ENCODE results near the gene CACNG4. TPM values are rescaled to one million over a fixed set of nuclear protein-coding genes. Genes with fewer than 3 reads are reported as not detected.

CACNG4 gene
- total RNA-seq, 2 experiments from 2014 or later, result not detected

- POLR2A ChIA-PET, result no interaction called here
- peaks cover 0 to 9% of the 10 kb centered on the region in 2 experiments for H3K9me3 ChIP-seq (ENCODE audit: control insufficient read depth in 1 of 2, insufficient read depth in 1 of 2, low read length in 2 of 2)
- Mint-ChIP-seq H3K4me1 (ENCODE audit: low read depth) (peaks cover 16% of the 10 kb centered on the region), H3K9me3 (peaks cover 7% of the 10 kb centered on the region), H3K27me3 (peaks cover 96% of the 10 kb centered on the region), H3K27ac (no peak overlapping the region), H3K4me3 (no peak overlapping the region), H3K36me3 (ENCODE audit: low read depth) (no peaks in the 10 kb centered on the region)
- TF ChIP-seq, protein P1, sequence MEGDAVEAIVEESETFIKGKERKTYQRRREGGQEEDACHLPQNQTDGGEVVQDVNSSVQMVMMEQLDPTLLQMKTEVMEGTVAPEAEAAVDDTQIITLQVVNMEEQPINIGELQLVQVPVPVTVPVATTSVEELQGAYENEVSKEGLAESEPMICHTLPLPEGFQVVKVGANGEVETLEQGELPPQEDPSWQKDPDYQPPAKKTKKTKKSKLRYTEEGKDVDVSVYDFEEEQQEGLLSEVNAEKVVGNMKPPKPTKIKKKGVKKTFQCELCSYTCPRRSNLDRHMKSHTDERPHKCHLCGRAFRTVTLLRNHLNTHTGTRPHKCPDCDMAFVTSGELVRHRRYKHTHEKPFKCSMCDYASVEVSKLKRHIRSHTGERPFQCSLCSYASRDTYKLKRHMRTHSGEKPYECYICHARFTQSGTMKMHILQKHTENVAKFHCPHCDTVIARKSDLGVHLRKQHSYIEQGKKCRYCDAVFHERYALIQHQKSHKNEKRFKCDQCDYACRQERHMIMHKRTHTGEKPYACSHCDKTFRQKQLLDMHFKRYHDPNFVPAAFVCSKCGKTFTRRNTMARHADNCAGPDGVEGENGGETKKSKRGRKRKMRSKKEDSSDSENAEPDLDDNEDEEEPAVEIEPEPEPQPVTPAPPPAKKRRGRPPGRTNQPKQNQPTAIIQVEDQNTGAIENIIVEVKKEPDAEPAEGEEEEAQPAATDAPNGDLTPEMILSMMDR (IDR thresholded peaks at IDR 0.05), result no peak
- H3K4me3 ChIP-seq (ENCODE audit: low read length), result no peak overlapping the region
- ATAC-seq (ENCODE audit: poor library complexity) (no peak), DNase-seq (no peak)
- peaks cover 4% of the 10 kb centered on the region for H3K4me1 ChIP-seq (ENCODE audit: insufficient read depth, low read length)
- peaks cover 26 to 42% of the 10 kb centered on the region in 2 experiments for H3K27me3 ChIP-seq (ENCODE audit: control insufficient read depth in 1 of 2, insufficient read depth in 2 of 2, low read length in 2 of 2)
- no peak overlapping the region for H3K27ac ChIP-seq (ENCODE audit: low read depth in 1 of 2, low read length in 2 of 2)
- intact Hi-C loops (cut with DNase I, micrococcal nuclease), result no loop called here
- H3K36me3 ChIP-seq (ENCODE audit: insufficient read depth, low read length), result no peaks in the 10 kb centered on the region
- CTCF ChIA-PET, result no interaction called here
Observed at GRCh38 chr17:66941773-66942450, 22.6 kb upstream of the CACNG4 start.

DNA sequence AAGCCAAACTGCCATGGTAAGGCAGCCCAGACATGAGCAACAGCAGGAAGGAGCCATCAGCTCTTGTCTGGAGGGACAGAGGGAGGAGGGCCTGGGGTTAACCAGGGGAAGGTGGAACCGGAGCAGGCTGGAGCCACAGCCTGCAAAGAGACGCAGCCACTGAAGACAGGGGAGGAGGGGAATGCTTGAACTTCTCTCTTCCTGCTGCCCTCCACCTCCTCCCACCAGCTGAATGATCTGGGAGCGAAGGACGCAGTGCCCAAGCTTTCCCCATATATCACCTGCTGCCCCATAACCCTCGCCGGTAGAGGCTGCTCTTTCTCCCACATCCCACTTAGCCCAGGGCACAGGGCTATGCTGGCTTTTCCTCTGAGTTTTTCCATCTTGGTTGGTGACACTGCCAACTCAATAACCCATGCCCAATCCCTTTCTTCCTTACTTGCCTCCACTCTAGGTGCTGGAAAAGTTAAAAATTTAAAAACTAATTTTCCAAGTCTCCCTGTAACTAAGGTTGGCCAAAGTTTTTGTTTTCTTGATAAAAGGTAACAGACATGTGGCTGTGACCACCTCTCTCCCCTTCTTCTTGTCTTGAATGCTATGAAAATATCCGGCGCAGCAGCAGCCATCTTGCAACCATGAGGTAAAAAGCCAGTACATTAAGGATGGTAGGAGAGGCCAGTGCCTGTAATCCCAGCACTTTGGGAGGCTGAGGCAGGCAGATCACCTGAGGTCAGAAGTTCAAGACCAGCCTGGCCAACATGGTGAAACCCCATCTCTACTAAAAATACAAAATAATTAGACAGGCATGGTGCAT lies 21.8 kb upstream of the CACNG4 start:
- Mint-ChIP-seq H3K4me1 (ENCODE audit: low read depth) (peaks cover 16% of the 10 kb centered on the region), H3K4me3 (no peak overlapping the region), H3K9me3 (peaks cover 6% of the 10 kb centered on the region), H3K27me3 (peaks cover 94% of the 10 kb centered on the region), H3K36me3 (ENCODE audit: low read depth) (no peaks in the 10 kb centered on the region), H3K27ac (no peak overlapping the region)
- Histone ChIP-seq H3K4me1 (ENCODE audit: insufficient read depth, low read length) (peaks cover 4% of the 10 kb centered on the region), H3K4me3 (ENCODE audit: low read length) (no peak overlapping the region), H3K27me3 (ENCODE audit: control insufficient read depth in 1 of 2, insufficient read depth in 2 of 2, low read length in 2 of 2) (peaks cover 26 to 42% of the 10 kb centered on the region in 2 experiments), H3K27ac (ENCODE audit: low read depth in 1 of 2, low read length in 2 of 2) (no peak overlapping the region), H3K36me3 (ENCODE audit: insufficient read depth, low read length) (no peaks in the 10 kb centered on the region), H3K9me3 (ENCODE audit: control insufficient read depth in 1 of 2, insufficient read depth in 1 of 2, low read length in 2 of 2) (peaks cover 0 to 9% of the 10 kb centered on the region in 2 experiments)
- ChIA-PET CTCF (no interaction called here), POLR2A (no interaction called here)
- TF ChIP-seq, protein P1 (IDR thresholded peaks at IDR 0.05), result no peak
- intact Hi-C loops (cut with DNase I, micrococcal nuclease), result no loop called here
- no peak for DNase-seq
- no peak for ATAC-seq (ENCODE audit: poor library complexity)

GRCh38 chr17:66943484-66943883 lies 21.0 kb upstream of the CACNG4 start:
- H3K4me1 Mint-ChIP-seq (ENCODE audit: low read depth), result peaks cover 16% of the 10 kb centered on the region
- DNase-seq, result no peak
- H3K9me3 Mint-ChIP-seq, result no peaks in the 10 kb centered on the region
- H3K27ac Mint-ChIP-seq, result no peak overlapping the region
- H3K27me3 ChIP-seq (ENCODE audit: control insufficient read depth in 1 of 2, insufficient read depth in 2 of 2, low read length in 2 of 2), result peaks cover 25 to 38% of the 10 kb centered on the region in 2 experiments
- no peak overlapping the region for H3K4me3 ChIP-seq (ENCODE audit: low read length)
- H3K36me3 Mint-ChIP-seq (ENCODE audit: low read depth), result no peaks in the 10 kb centered on the region
- ChIA-PET CTCF (no interaction called here), POLR2A (no interaction called here)
- intact Hi-C loops (cut with DNase I, micrococcal nuclease), result no loop called here
- no peaks in the 10 kb centered on the region for H3K36me3 ChIP-seq (ENCODE audit: insufficient read depth, low read length)
- peaks cover 4% of the 10 kb centered on the region for H3K4me1 ChIP-seq (ENCODE audit: insufficient read depth, low read length)
- peaks cover 90% of the 10 kb centered on the region for H3K27me3 Mint-ChIP-seq
- H3K4me3 Mint-ChIP-seq, result no peak overlapping the region
- TF ChIP-seq, protein P1 (IDR thresholded peaks at IDR 0.05), result no peak
- H3K9me3 ChIP-seq (ENCODE audit: control insufficient read depth in 1 of 2, insufficient read depth in 1 of 2, low read length in 2 of 2), result peaks cover 0 to 7% of the 10 kb centered on the region in 2 experiments
- no peak for ATAC-seq (ENCODE audit: poor library complexity)
- H3K27ac ChIP-seq (ENCODE audit: low read depth in 1 of 2, low read length in 2 of 2), result no peak overlapping the region
